NCI-H1694 (cell line): ENCODE measurements around the gene DDIT4.

Experiments used
- DNase-seq: peaks from one replicate; lab custom pipeline; 2025; lab: John Stamatoyannopoulos, UW

DDIT4 gene

DNA sequence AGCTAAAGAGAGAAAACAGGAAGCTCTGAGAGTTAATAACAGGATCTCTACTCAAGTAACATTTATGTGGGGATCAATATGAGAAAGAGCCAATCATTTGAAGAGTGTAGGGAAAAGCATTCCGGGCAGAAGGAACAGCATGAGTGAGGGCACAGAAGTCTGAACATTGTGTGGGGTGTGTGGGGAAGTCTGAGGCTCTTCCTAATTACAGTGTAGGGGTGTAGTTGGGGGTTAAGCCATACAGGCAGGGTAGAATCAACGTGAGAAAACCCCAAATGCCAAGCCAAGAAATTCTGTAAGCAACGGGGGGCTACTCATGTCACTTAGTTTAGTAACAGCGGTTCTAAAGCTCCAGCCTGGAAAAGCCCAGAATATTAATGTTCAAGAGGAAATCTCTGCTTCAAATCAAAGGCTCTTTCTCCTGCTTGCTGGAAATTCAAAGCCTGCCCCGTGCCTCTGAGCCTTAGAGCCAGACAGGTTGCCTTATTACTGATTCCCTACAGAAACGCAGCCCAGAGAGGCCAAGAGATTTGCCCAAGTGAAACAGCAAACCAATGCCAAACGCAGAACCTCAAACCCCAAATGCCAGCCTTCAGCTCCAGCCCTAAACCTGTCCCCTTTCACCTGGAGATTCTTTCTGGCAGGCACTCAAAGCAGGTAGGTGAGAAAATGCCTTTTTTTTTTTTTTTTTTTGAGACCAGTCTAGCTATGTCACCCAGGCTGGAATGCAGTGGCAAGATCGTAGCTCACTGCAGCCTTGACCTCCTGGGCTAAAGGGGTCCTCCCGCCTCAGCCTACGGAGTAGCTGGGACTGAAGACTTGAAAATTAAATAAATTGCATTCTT, 44.9 kb downstream of the DDIT4 start:
- no peak for DNase-seq

DNA sequence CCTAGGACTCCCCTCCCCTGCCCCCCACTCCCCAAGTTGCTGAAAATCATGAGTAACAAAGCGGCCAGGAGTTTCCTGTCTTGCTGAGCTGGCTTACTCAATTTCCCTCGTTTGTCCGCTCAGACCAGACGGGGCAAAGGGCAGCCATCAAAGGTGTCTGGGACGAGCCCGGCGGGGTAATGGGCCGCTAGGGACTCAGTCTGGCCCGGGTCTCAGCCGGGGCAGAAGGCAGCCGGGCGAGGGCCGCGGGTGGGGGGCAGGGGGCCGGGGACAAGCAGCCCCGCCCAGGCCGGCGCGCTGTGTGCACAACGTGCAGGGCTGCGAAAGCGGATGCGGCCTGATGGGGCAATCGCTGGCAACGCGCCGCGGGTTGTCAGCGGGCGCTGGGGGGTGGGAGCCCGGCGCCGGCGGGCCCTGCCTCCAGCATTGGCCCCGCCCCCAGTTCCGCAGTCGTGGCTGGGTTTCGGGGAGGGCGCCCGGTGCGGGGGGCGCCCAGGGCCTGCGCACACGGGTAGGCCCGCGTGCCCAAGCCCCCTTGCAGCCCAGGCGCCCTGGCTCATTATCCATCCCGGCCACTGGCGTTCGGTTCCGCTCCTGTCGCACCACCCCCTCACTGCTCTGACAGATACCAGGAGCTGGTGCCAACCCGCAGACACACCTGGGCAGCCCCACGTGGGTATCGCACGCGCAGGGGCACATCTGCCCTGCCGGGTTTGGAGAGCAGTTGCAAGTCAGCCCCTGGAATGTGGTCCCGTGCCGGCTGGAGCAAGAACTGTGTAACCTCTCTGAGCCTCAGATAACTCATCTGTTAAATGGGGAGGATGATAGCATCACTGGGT, 45.9 kb downstream of the DDIT4 start:
- DNase-seq, result peak; percentile 51

DNA sequence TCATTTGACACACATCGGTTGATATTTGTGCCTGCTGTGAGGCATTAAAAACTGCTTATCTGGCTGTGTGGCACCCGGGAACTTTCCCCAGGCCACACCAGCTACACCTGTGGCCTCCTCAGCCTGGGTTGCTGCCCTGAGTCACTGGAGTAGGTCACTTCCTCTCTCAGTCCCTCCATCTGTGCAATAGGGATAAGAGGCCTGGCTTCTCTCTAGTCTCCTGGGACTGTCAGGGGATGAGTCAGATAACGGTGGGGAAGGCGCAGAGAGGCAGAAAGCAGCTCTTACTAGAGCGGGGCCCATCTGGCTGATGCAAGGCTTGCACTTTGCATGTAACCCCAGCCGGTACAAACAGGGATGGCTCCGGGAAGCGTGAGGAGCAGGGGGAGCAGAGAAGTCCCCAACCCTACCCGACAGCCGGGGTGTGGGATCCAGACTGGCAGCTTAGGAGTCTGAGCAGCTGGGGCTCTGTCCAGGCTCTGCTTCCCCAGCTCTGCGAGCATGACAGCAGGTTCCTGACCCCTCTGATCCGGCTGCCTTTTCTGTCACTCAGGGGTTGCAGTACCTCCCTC, 47.0 kb downstream of the DDIT4 start:
- DNase-seq, result peak; percentile 91

DNA sequence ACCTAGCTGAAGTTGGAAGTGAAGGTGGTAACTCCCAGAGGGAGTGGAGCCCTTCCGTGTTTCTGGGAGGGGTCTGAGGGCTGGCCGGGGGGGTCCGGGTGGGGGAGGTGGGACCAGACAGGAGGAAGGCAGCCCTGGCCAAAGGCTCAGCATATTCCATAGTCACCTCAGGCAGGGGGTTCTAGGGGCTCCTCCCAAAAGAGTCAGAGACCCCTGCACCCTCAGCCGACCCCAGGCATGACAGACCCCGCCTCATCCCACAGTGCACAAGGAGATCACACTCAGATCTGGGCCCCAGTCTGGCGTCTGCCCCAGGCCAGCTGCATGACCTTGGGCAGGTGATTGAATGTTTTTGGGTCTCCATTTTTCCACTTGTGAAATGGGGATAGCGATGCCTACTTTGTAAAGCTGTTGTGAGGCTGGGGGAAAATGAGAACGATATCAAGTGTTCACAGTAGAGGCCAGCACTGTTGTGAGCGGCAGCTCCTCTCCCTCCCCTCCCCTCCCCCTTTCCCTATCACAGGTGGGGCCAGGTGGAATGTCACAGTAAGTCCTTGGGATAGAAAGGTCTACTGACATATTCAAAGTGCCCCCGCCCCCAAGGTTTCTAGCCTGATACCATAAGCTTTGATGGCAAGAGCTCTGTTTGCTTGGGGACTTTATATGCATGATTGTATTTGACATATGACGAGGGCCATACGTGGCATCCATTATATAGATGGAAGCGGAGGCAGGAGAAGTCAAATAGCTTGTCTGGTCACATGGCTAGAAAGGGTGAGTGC, 47.7 kb downstream of the DDIT4 start:
- no peak for DNase-seq

DNA sequence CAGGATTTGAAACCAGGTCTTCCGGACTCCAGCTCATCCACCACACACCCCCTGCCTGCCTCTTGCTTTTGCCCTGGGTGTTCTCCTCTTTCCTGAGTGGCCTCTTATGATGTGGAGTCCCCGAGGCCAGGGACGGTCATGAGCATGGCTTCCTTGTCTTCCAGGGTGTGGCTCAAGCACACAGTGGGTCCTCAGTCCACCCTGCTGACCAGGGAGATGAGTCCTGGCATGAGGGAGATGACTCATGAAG, 48.2 kb downstream of the DDIT4 start:
- DNase-seq, result no peak

DNA sequence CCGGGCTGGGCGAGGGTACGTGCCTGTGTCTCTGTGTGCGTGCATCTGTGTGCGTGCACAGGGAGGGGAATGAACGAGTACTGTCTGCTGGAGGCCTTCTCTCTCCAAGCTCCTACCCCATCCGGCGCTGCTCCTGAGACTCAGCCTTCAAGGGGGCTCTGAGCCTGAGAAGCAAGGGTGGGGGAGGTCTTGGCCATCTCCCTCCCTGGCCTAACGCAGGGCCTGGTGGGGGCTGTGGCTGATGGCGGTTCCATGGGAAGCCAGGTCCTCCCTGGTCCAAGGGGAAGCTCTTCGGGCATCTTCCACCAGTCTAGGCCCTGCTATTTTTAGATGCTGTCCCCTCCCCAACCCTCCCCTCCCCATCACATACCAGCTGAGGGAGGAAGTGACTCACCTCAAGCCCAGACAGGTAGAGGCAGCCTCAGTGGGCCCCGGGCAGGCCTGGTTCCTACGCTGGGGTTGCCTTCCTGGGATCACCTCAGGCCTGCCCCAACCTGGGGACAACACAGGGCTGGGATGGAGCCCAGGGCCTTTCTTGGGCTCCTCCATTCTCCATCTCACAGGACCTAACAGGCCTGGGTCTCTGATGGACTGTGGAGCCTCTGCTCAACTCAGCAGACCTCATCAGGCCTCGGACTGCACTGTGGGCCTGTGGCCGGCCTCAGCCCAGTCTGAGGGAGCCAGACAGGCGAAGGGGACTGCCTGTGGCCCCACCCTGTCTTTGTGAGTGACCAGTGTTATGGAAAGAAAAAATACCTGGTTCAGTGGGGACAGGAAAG, 48.7 kb downstream of the DDIT4 start:
- DNase-seq, result no peak

DNA sequence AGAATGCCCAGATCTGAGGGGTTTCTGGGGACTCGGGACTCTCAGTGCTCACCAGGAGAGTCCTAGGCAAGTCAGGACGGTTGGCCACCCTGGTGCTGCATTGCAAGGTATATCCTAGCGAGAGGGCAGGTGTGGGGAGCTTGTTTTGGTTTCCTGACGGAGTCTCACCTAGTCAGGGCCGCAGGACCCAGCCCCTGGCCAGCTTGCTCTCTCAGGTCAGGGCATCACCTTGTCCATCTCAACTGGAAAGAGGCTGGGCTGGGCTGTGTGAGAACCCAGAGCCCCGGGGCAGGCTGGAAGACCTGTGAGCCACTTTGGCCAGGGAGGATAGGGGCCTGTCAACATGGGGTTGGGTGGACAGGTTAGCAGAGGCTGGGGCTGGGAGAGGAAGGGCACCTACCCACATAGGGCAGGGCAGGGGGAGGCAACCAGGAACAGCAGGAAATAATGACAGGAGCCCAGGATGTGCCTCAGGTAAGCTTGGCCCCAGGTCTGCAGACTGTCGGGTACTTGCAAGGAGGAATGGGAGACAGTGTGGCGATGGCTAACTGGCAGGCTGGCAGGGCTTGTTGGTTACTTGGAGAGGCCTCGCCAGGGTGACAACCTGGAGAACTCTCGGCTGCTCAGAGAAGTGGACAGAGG, 49.5 kb downstream of the DDIT4 start:
- no peak for DNase-seq

DNA sequence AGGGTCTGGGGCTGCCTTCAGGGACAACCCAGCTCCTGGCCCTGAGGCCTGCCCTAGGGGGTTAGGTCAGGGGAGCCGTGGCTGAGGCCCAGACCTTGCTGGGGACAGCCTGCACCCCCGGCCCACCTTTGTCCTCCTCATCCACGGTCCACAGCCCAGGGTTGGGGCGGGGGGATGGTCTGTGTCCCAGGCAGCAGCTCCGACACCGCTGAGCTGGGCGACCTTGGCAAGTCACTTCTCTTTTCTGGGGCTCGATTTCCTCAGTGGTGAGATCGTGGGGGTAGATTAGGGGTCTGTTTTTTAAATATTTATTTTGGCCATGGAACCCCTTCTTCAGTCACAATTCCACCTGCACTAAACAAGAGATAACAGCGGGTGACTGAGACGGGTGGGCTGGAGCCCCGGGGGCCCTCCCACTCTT, 50.1 kb downstream of the DDIT4 start:
- no peak for DNase-seq
